NCI-H2196 treated with DMSO at 0.1 percent for 48 hours (cell line): ENCODE measurements around the gene PID1.
A peak's percentile ranks its signal among the peaks of the same experiment; 100 is the strongest.
"Not testable (repeated sequence)": the region's sequence is repeated elsewhere in the genome, so short reads cannot be mapped to it uniquely, and the experiment has no call there.

Experiments used
- DNase-seq: peaks from one replicate; lab custom pipeline; 2025; ENCODE audit not compliant: unreplicated experiment; lab: John Stamatoyannopoulos, UW

PID1 gene

DNA sequence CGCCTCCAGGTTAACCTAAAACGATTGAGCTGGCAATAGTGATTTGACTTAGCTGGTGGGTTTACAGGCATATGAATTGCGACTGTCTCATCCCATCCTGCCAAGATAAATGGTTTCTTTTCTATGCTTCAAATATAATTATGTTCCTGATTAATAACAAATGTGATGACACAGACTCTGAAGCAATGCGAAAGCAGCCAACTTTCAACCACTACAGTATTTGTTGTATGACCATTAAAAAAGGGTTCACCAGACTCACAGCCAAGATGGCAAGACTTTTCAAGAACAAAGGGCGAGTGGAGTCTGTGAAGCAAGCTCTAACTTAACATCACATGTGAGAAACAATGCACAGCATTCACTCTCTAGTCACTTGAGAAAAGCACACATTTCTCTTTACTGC lies 186.6 kb downstream of the PID1 start:
- DNase-seq: no peak

DNA sequence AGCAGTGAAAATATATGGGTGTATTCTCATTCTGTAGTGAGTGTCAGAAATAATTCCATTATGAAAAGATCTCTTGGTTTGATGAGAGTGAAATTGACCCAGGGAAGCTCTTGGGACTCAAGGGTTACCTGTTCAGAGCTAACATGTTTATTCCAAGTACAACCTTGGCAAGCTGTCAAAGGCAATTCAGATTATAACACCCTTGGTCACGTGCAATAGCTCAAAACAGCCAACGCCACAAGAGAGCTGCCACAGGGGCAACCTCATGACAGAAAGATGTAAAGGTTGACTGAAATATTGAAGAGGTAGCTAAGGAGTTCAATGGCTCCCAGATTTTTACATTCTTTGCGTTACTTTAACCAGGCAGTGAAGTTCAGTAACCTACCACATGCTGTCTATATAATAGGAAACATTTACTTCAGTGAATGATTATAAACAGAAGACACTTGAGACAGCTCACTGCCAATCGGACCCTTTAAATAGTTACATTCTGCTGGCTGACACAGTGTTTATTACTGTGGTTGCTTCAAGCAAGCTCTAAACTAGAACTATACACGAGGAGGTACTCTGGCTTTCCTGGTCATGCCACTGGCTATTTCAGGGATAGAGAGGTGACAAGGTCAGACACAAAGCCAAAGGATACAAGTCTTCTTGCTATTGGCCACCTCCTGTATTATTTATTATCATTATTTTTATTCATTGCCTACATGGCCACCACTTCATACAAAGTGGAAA lies 187.3 kb downstream of the PID1 start:
- peak; percentile 12 for DNase-seq

DNA sequence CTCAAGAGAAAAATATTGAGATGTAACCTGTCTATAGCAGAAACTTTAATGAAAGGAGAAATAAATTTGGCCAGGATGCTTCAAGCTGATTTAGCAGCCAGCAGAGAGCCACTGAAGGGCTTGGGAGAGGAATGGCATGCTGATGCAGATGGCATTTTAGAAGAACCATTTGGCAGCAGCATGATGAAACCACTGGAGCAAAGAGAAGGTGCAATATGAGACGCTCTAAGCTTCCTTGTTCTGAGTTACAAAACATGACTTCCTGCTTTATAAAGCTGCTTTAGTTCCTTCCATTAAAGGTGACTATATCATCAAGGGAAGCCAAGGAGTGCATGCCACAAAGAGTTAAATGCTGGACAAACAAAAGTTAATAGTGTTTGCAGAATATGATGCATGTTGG lies 189.7 kb downstream of the PID1 start:
- DNase-seq: no peak

DNA sequence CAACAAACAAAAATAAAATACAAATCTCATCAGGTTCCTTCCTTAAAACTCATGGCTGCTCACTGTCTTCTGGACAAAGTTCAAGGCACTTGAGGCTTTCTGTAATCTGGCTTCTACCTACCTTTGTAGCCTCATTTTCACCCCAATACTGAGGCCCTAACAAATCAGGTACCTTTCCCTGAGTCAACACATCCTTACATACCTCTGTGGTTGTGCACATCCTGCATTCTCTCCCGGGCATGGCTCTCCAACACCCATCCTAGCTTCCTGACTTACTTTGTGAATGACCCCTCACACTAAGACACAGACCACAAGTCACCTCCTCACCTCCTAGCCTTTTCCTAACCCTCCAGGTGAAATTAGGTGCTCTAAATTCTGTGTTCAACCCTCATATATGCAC lies 190.9 kb downstream of the PID1 start:
- DNase-seq: no peak

- DNase-seq: not testable (repeated sequence)
These were observed 194.2 kb downstream of the PID1 start for GRCh38 chr2:229076886-229077285.

DNA sequence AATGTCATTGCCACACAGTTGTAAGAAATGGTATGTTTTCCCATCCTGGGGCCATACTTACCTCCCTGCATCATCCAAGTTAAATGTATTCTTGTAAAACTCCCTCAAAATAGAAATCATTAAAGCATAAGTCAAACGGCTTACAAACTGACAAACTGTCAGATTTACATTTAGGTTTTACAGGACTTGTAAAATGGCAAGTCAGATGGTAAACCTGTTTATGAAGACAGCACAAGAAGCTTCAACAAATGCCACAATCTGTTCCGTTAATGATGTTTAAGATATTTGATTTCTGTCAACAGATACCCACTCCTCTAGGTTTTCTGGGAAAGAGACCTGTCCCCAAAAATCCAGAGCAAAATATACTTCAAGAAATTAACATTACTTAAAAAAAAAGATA lies 197.2 kb downstream of the PID1 start:
- no peak for DNase-seq

DNA sequence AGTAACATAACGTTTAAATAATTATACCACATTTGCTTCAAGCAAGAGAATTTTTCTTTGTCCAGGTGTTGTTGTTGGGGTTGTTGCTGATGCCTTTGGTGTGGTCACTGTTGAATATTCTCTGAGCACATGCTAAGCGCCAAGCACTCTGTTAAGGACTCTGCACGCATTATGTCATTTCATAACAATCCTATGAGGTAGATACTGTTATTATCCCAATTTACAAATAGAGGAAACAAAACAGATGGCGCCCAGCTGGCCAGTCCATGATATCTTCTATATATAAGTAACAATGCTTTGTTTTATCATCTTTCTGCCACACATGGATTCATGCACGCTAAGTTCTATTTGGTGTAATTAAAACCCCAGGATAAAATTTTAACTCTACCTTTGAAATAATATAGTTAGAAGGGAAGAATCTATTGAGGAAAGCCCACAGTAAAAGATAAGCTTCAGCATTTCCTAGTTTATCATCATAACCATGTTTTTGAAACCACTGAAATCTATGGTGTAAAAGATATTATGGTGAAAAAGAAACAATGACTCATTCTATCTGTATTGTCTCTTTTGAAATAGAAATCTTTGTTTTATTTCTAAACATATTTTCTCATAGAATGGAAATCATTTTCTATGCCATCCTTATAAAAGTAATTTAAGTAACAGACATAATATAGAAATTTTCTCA lies 199.7 kb downstream of the PID1 start:
- no peak for DNase-seq

GRCh38 chr2:229066121-229066715 lies 204.9 kb downstream of the PID1 start:
- DNase-seq: no peak

- DNase-seq: no peak
These were observed 206.3 kb downstream of the PID1 start for GRCh38 chr2:229064749-229065148.

GRCh38 chr2:229060147-229060546 lies 210.9 kb downstream of the PID1 start:
- DNase-seq: no peak

- DNase-seq: no peak
These were observed 211.6 kb downstream of the PID1 start for GRCh38 chr2:229059331-229060033.

- no peak for DNase-seq
These were observed 213.0 kb downstream of the PID1 start for GRCh38 chr2:229057976-229058553.

DNA sequence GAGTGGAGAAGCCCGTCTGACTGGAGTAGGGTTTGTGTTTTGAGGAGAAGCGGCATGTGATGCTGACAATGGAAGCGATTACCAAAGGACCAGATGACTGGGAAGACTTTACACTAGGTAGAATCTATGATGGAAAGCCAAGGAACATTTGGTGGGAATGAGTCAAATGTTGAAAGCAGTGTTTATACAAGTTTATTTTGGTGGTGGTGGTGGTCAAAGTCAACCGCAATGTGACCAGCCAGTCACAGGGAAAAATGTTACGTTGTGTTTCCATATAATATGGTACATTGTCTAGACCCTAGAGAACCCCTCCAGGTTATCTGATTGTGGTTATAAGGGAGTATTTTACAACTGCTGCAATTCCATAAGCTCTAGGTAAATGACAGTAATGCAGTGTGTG lies 216.8 kb downstream of the PID1 start:
- DNase-seq: no peak

DNA sequence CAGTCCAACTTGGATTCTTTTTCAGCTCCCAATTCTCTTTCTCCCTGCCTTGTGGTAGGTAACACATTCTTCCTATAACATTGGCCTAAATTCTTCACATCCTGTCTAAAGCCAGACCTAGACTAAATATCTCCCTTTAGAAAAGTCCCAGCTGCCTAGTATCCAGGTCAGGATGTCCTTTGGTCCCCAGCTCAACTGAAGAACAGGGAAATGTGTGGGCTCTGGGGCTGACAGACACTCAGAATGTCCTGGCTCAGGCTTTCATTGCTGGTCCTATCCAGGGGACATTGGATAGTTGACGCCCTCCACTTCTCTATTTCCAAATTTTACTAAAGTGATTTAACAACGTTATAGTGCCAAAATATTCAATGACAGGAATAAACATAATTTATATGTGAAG lies 219.3 kb downstream of the PID1 start:
- DNase-seq: no peak

DNA sequence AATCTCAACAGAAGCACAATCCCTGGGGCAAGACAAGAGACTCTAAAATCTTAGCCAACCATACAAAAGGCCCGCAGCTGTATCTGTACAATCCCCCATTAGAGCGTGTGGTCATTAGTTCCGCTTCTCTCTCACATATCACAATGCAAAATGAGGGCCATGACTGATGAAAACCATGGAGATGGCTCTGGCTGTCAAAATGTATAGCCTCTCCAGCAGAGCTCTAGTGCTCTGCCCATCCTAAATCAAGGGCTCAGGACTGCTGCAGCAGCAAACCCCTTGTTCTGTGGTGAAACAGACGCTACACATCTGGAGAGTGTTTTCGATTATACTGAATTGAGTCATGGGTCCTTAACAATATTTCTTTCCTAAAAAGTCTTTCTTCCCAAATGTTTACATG lies 221.0 kb downstream of the PID1 start:
- DNase-seq: no peak

- no peak for DNase-seq
These were observed 223.0 kb downstream of the PID1 start for GRCh38 chr2:229048134-229048533.

- no peak for DNase-seq
These were observed 225.4 kb downstream of the PID1 start for GRCh38 chr2:229045671-229046070.

GRCh38 chr2:229044581-229044980 lies 226.5 kb downstream of the PID1 start:
- DNase-seq: no peak

GRCh38 chr2:229043681-229044080 lies 227.4 kb downstream of the PID1 start:
- DNase-seq: no peak

DNA sequence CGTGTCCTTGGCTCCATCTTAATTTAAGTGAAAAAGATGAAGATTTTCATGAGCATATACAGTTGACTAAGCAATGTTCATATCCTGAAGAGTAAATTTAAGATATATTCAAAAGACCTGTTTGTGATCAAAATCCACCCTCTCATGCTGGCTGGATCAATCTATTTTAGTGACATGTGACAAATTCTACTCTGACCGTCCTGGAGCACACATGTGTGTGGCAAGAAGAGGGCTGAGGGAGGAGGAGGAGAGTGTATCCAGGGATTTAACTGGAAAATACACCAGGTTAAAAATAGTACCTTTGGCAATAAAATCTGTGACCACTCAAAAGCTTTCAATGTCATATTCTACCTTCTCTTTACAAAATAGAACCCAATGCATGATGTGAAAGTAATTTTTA lies 228.7 kb downstream of the PID1 start:
- DNase-seq: no peak

GRCh38 chr2:229041691-229042090 lies 229.4 kb downstream of the PID1 start:
- DNase-seq: no peak
